GM21447 (cell line): ENCODE measurements around the gene INKA1.
A peak's percentile ranks its signal among the peaks of the same experiment; 100 is the strongest.
"Not testable (repeated sequence)": the region's sequence is repeated elsewhere in the genome, so short reads cannot be mapped to it uniquely, and the experiment has no call there.

Experiments
- ATAC-seq: cut with Tn5 transposase; IDR thresholded peaks from one replicate; pipeline ENCODE4 v1.9.1; 2021; ENCODE audit not compliant: unreplicated experiment

The INKA1 gene

GRCh38 chr3:49802719-49803464 lies at the start of gene INKA1:
INKA1 (plus strand) TSS chr3:49803261; CDS start chr3:49803393, 132 bp downstream.
- ATAC-seq, result peak; percentile 52

- ATAC-seq, result no peak
Observed at GRCh38 chr3:49754536-49754935, 48.5 kb upstream of the INKA1 start.

GRCh38 chr3:49756036-49756435 lies 47.0 kb upstream of the INKA1 start:
- no peak for ATAC-seq

- no peak for ATAC-seq
Observed at GRCh38 chr3:49757197-49757596, 45.9 kb upstream of the INKA1 start.

- no peak for ATAC-seq
Observed at GRCh38 chr3:49759226-49759625, 43.8 kb upstream of the INKA1 start.

GRCh38 chr3:49761661-49762060 lies 41.4 kb upstream of the INKA1 start:
- ATAC-seq, result no peak

- no peak for ATAC-seq
Observed at GRCh38 chr3:49763981-49764380, 39.1 kb upstream of the INKA1 start.

GRCh38 chr3:49769286-49769915 lies 33.7 kb upstream of the INKA1 start:
- ATAC-seq, result no peak

GRCh38 chr3:49769926-49770325 lies 33.1 kb upstream of the INKA1 start:
- ATAC-seq, result no peak

GRCh38 chr3:49771340-49771938 lies 31.6 kb upstream of the INKA1 start:
- ATAC-seq, result no peak

GRCh38 chr3:49772703-49773102 lies 30.4 kb upstream of the INKA1 start:
- ATAC-seq, result no peak

- no peak for ATAC-seq
Observed at GRCh38 chr3:49775538-49775937, 27.5 kb upstream of the INKA1 start.

GRCh38 chr3:49776101-49776500 lies 27.0 kb upstream of the INKA1 start:
- not testable (repeated sequence) for ATAC-seq

GRCh38 chr3:49779358-49780079 lies 23.5 kb upstream of the INKA1 start:
- no peak for ATAC-seq

GRCh38 chr3:49780080-49780974 lies 22.7 kb upstream of the INKA1 start:
- ATAC-seq, result no peak

GRCh38 chr3:49780975-49781365 lies 22.1 kb upstream of the INKA1 start:
- not testable (repeated sequence) for ATAC-seq

GRCh38 chr3:49781415-49782199 lies 21.5 kb upstream of the INKA1 start:
- ATAC-seq, result no peak

- not testable (repeated sequence) for ATAC-seq
Observed at GRCh38 chr3:49782277-49782676, 20.8 kb upstream of the INKA1 start.

GRCh38 chr3:49785565-49786356 lies 17.3 kb upstream of the INKA1 start:
- ATAC-seq, result peak; percentile 27
